Liver (tissue), 9 donors: ENCODE results near the gene CFAP57. TPM values are rescaled to one million over a fixed set of nuclear protein-coding genes. Genes with fewer than 3 reads are reported as not detected.

Source experiments
- DNase-seq: peaks from one replicate; pipeline ENCODE4 v3.0.0-alpha.2; 2017; ENCODE audit warnings: low spot score
- H3K27ac ChIP-seq, 2 donors: one replicate each; pipeline ENCODE4 v1.7.0; 2013; ENCODE audit warnings: inconsistent platforms in 2 of 2, low read length in 2 of 2, control low read depth in 1 of 2, low read depth in 1 of 2, mild to moderate bottlenecking in 1 of 2
- H3K27me3 ChIP-seq, 4 donors: one replicate each; pipeline versions ENCODE4 v1.6.1 to v1.7.0; 2013; ENCODE audit warnings: low read length in 3 of 4, inconsistent platforms in 1 of 4, mild to moderate bottlenecking in 1 of 4, moderate library complexity in 1 of 4; ENCODE audit not compliant: control insufficient read depth in 4 of 4, insufficient read depth in 4 of 4
- H3K36me3 ChIP-seq, 4 donors: one replicate each; pipeline versions ENCODE4 v1.6.1 to v1.7.0; 2013; ENCODE audit warnings: low read length in 3 of 4, mild to moderate bottlenecking in 3 of 4, low read depth in 1 of 4, moderate library complexity in 1 of 4; ENCODE audit not compliant: control insufficient read depth in 4 of 4, insufficient read depth in 3 of 4
- H3K4me1 ChIP-seq, 4 donors: one replicate each; pipeline versions ENCODE4 v1.6.1 to v1.7.0; 2013; ENCODE audit warnings: low read length in 3 of 4, mild to moderate bottlenecking in 3 of 4, moderate library complexity in 1 of 4; ENCODE audit not compliant: control insufficient read depth in 4 of 4, insufficient read depth in 4 of 4
- H3K4me3 ChIP-seq, 3 donors: one replicate each; pipeline versions ENCODE4 v1.6.1 to v1.7.0; 2013; ENCODE audit warnings: low read length in 3 of 3, control low read depth in 1 of 3, low read depth in 1 of 3, mild to moderate bottlenecking in 1 of 3
- H3K9ac ChIP-seq, 2 donors: one replicate each; pipeline ENCODE4 v1.7.0; 2013; ENCODE audit warnings: low read length in 2 of 2, mild to moderate bottlenecking in 2 of 2, moderate library complexity in 2 of 2, control low read depth in 1 of 2, low read depth in 1 of 2
- H3K9me3 ChIP-seq, 4 donors: one replicate each; pipeline versions ENCODE4 v1.6.1 to v1.7.0; 2013; ENCODE audit warnings: low read length in 3 of 4; ENCODE audit not compliant: control insufficient read depth in 4 of 4
- ATF3 ChIP-seq: IDR thresholded peaks from 2 replicates; pipeline ENCODE4 v1.6.1; 2016; ENCODE audit warnings: antibody characterized with exemption
- EGR1 ChIP-seq, 2 donors: IDR thresholded peaks; 2 replicates each; pipeline ENCODE4 v1.6.1; 2016 to 2018; ENCODE audit warnings: antibody characterized with exemption in 2 of 2, low read depth in 2 of 2
- FOXA2 ChIP-seq: IDR thresholded peaks from 2 replicates; pipeline ENCODE4 v1.6.1; 2016; ENCODE audit warnings: antibody characterized with exemption
- GABPA ChIP-seq, 2 donors: IDR thresholded peaks in 1 of 2; conservative IDR thresholded peaks in 1 of 2; 2 replicates each; pipeline ENCODE4 v1.6.1; 2016; ENCODE audit warnings: antibody characterized with exemption in 2 of 2, mild to moderate bottlenecking in 1 of 2, moderate library complexity in 1 of 2
- HNF4G ChIP-seq: IDR thresholded peaks from 2 replicates; pipeline ENCODE4 v1.6.1; 2016; ENCODE audit warnings: antibody characterized with exemption
- MAX ChIP-seq: IDR thresholded peaks from 2 replicates; pipeline ENCODE4 v1.6.1; 2016; ENCODE audit warnings: antibody characterized with exemption
- NR2F2 ChIP-seq: IDR thresholded peaks from 2 replicates; pipeline ENCODE4 v1.6.1; 2016; ENCODE audit warnings: antibody characterized with exemption
- RAD21 ChIP-seq, 2 donors: IDR thresholded peaks; 2 replicates each; pipeline ENCODE4 v1.6.1; 2016; ENCODE audit warnings: antibody characterized with exemption in 2 of 2, mild to moderate bottlenecking in 2 of 2
- REST ChIP-seq: IDR thresholded peaks from 2 replicates; pipeline ENCODE4 v1.6.1; 2016; ENCODE audit warnings: antibody characterized with exemption, mild to moderate bottlenecking
- YY1 ChIP-seq: IDR thresholded peaks from 2 replicates; pipeline ENCODE4 v1.6.1; 2016; ENCODE audit warnings: antibody characterized with exemption, mild to moderate bottlenecking
- ZBTB33 ChIP-seq: IDR thresholded peaks from 2 replicates; pipeline ENCODE4 v1.6.1; 2016; ENCODE audit warnings: antibody characterized with exemption
- WGBS: extraction: QIAGEN DNeasy Blood & Tissue Kit; methylation state at CpG from one replicate; pipeline ENCODE4 v1.1.7; 2013; 5-methylcytosine and 5-hydroxymethylcytosine counted together
- polyA plus RNA-seq, 2 donors: library from polyadenylated mRNA; stranded (reverse) in 1 of 2; unstranded in 1 of 2; fragments of 200-250 nt in 1 of 2; fragments of >200 nt in 1 of 2; fragmentation: Nextera tagmentation in 1 of 2; extraction: Ambion mirVana in 1 of 2; gene quantifications; one replicate each; pipeline versions ENCODE4 v1.2.1 to v1.2.3, GENCODE V29; 2013 to 2015
- total RNA-seq, 2 donors: library from RNA; depleted of rRNA; stranded (reverse); fragments of >200 nt; gene quantifications; one replicate each; pipeline ENCODE4 v1.2.3, GENCODE V29; 2014
- donor health status: healthy.
- donor health status: healthy.
- donor health status: healthy.
- donor health status: healthy.
- donor health status: healthy.

CFAP57 gene
- total and polyA plus RNA-seq, 4 donors, result under 0.01 to 14.5 (median 0.10) TPM

GRCh38 chr1:43229826-43230780 is 58.0 kb downstream of the CFAP57 start:
- no peak overlapping the region for H3K9ac ChIP-seq
- no peak overlapping the region for H3K27ac ChIP-seq
- H3K27me3 ChIP-seq, result no peaks in the 10 kb centered on the region
- TF ChIP-seq FOXA2, result no peak
- TF ChIP-seq ZBTB33, result no peak
- TF ChIP-seq REST, result no peak
- no peak for TF ChIP-seq MAX
- TF ChIP-seq RAD21 (IDR thresholded peaks at IDR 0.05), result no peak
- no peak for TF ChIP-seq NR2F2
- TF ChIP-seq EGR1 (IDR thresholded peaks at IDR 0.05; ENCODE audit: low read depth in 2 of 2), result no peak
- TF ChIP-seq YY1, result no peak
- H3K4me3 ChIP-seq, result no peak overlapping the region
- no peaks in the 10 kb centered on the region for H3K36me3 ChIP-seq
- H3K4me1 ChIP-seq, result peaks cover 1 to 33% (median 25%) of the 10 kb centered on the region in 4 donors
- DNase-seq, result no peak
- WGBS, result 90% methylated on average over 6 of the region's 6 CpGs
- H3K9me3 ChIP-seq, result no peaks in the 10 kb centered on the region

- no peak overlapping the region for H3K4me3 ChIP-seq
- no peak for DNase-seq
- WGBS, result 55% methylated on average over 4 of the region's 4 CpGs
- H3K36me3 ChIP-seq, result no peaks in the 10 kb centered on the region
- no peak overlapping the region for H3K9ac ChIP-seq
- no peak for TF ChIP-seq HNF4G
- TF ChIP-seq GABPA (IDR thresholded peaks at IDR 0.05 in 1 of 2, conservative IDR thresholded peaks at IDR 0.05 in 1 of 2), result no peak
- TF ChIP-seq ATF3, result no peak
- TF ChIP-seq ZBTB33, result no peak
- no peak for TF ChIP-seq MAX
- peaks cover 5 to 49% (median 37%) of the 10 kb centered on the region in 4 donors for H3K4me1 ChIP-seq
- no peaks in the 10 kb centered on the region for H3K9me3 ChIP-seq
- H3K27me3 ChIP-seq, result no peaks in the 10 kb centered on the region
- no peak overlapping the region for H3K27ac ChIP-seq
These were observed 59.9 kb downstream of the CFAP57 start for GRCh38 chr1:43232074-43232473.
